ENCODE results near the gene CDK2.

- TF ChIP-seq, protein P1, sequence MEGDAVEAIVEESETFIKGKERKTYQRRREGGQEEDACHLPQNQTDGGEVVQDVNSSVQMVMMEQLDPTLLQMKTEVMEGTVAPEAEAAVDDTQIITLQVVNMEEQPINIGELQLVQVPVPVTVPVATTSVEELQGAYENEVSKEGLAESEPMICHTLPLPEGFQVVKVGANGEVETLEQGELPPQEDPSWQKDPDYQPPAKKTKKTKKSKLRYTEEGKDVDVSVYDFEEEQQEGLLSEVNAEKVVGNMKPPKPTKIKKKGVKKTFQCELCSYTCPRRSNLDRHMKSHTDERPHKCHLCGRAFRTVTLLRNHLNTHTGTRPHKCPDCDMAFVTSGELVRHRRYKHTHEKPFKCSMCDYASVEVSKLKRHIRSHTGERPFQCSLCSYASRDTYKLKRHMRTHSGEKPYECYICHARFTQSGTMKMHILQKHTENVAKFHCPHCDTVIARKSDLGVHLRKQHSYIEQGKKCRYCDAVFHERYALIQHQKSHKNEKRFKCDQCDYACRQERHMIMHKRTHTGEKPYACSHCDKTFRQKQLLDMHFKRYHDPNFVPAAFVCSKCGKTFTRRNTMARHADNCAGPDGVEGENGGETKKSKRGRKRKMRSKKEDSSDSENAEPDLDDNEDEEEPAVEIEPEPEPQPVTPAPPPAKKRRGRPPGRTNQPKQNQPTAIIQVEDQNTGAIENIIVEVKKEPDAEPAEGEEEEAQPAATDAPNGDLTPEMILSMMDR (IDR thresholded peaks at IDR 0.05; ENCODE audit: borderline replicate concordance, extremely low read depth, low read length, poor library complexity, severe bottlenecking) = no peak
- no peak for TF ChIP-seq EZH2 (IDR thresholded peaks at IDR 0.05; ENCODE audit: borderline replicate concordance, low read depth, low read length, severe bottlenecking)
These were observed 2.7 kb downstream of the CDK2 start for GRCh38 chr12:55969356-55969755.

Measured in DND-41 (cell line).